B cell (primary cell): ENCODE measurements around the gene TSPAN17. TPM values are rescaled to one million over a fixed set of nuclear protein-coding genes. Genes with fewer than 3 reads are reported as not detected.
"Not testable (repeated sequence)": the region's sequence is repeated elsewhere in the genome, so short reads cannot be mapped to it uniquely, and the experiment has no call there.

Source experiments
- ATAC-seq: fragments of 200-7000 bp; cut with Tn5 transposase; one replicate; pipeline ENCODE4 v1.10.0; 2021; ENCODE audit warnings: low read depth, mild to moderate bottlenecking, moderate number of reproducible peaks, moderate library complexity
- CTCF ChIA-PET: fragments of 350-600 bp; sonication (Branson Sonifier 250); formaldehyde crosslinking; loops from one replicate; lab custom pipeline; 2021; ENCODE audit warnings: antibody characterized with exemption, inconsistent platforms; lab: Charles Lee
- POLR2A ChIA-PET: fragments of 350-600 bp; sonication (Branson Sonifier 250); formaldehyde crosslinking; loops from one replicate; lab custom pipeline; 2021; ENCODE audit warnings: antibody characterized with exemption; lab: Charles Lee
- DNase-seq: peaks from one replicate; pipeline ENCODE4 v3.0.0; 2013
- H2AFZ ChIP-seq: 2 replicates; pipeline ENCODE4 v1.6.1; 2012; ENCODE audit warnings: mild to moderate bottlenecking, low read depth, low read length; ENCODE audit not compliant: insufficient read depth, poor library complexity, severe bottlenecking
- H3K27ac ChIP-seq, 2 donors: 1 replicate in 1 of 2; 2 replicates in 1 of 2; pipeline ENCODE4 v1.5.1; 2012 to 2013; ENCODE audit warnings: low read length in 2 of 2, mild to moderate bottlenecking in 2 of 2, moderate library complexity in 1 of 2
- H3K27me3 ChIP-seq, 4 experiments: fragments of 200-600 bp in 1 of 4; sonication (generic) in 1 of 4; replicated peaks in 1 of 4; 1 replicate in 2 of 4; 2 replicates in 2 of 4; pipeline versions ENCODE4 v1.6.1 to v1.7.0; 2013 to 2016; ENCODE audit warnings: low read length in 3 of 4, mild to moderate bottlenecking in 2 of 4, mixed read lengths in 1 of 4, moderate library complexity in 1 of 4; ENCODE audit not compliant: insufficient read depth in 4 of 4, control insufficient read depth in 3 of 4; ENCODE audit errors: control extremely low read depth in 1 of 4
- H3K36me3 ChIP-seq, 2 experiments: replicated peaks in 1 of 2; 1 replicate in 1 of 2; 2 replicates in 1 of 2; pipeline versions ENCODE4 v1.6.1 to v1.7.1; 2013; ENCODE audit warnings: low read length in 1 of 2; ENCODE audit not compliant: insufficient read depth in 2 of 2, control insufficient read depth in 1 of 2; ENCODE audit errors: control extremely low read depth in 1 of 2, extremely low read depth in 1 of 2
- H3K4me1 ChIP-seq, 2 donors: fragments of 200-600 bp in 1 of 2; sonication (generic) in 1 of 2; 1 replicate in 1 of 2; 2 replicates in 1 of 2; pipeline versions ENCODE4 v1.5.1 to v1.6.1; 2013 to 2017; ENCODE audit warnings: low read length in 2 of 2; ENCODE audit not compliant: control insufficient read depth in 2 of 2, insufficient read depth in 2 of 2
- H3K4me2 ChIP-seq: replicated peaks from 2 replicates; pipeline ENCODE3; 2012; ENCODE audit warnings: mild to moderate bottlenecking, low read depth, low read length; ENCODE audit not compliant: poor library complexity, severe bottlenecking
- H3K4me3 ChIP-seq, 5 experiments: fragments of 200-600 bp in 1 of 5; sonication (generic) in 1 of 5; 1 replicate in 3 of 5; 2 replicates in 2 of 5; pipeline versions ENCODE4 v1.5.1 to v1.7.0; 2011 to 2016; ENCODE audit warnings: low read length in 4 of 5, mild to moderate bottlenecking in 4 of 5, low read depth in 2 of 5, control low read depth in 1 of 5, moderate library complexity in 1 of 5; ENCODE audit not compliant: insufficient read depth in 1 of 5; ENCODE audit errors: control extremely low read depth in 1 of 5, extremely low read depth in 1 of 5
- H3K79me2 ChIP-seq: fragments of 200-600 bp; sonication (generic); one replicate; pipeline ENCODE4 v1.6.0; 2016; ENCODE audit warnings: low read length; ENCODE audit not compliant: control insufficient read depth, insufficient read depth
- H3K9ac ChIP-seq: fragments of 200-600 bp; sonication (generic); 2 replicates; pipeline ENCODE4 v1.6.1; 2017; ENCODE audit warnings: mild to moderate bottlenecking, low read length, moderate library complexity
- H3K9me3 ChIP-seq, 3 donors: one replicate each; pipeline versions ENCODE4 v1.6.1 to v1.7.1; 2013; ENCODE audit warnings: low read length in 2 of 3; ENCODE audit not compliant: control insufficient read depth in 2 of 3, insufficient read depth in 1 of 3; ENCODE audit errors: control extremely low read depth in 1 of 3
- H4K20me1 ChIP-seq: 2 replicates; pipeline ENCODE4 v1.6.0; 2012; ENCODE audit warnings: mild to moderate bottlenecking, low read length; ENCODE audit not compliant: insufficient read depth, control insufficient read depth, poor library complexity, severe bottlenecking
- H3K27ac Mint-ChIP-seq: one replicate; pipeline ENCODE4 v1.8.0; 2021; ENCODE audit warnings: mixed read lengths
- H3K27me3 Mint-ChIP-seq: one replicate; pipeline ENCODE4 v1.8.0; 2021; ENCODE audit warnings: mixed read lengths
- H3K4me1 Mint-ChIP-seq: one replicate; pipeline ENCODE4 v1.8.0; 2021; ENCODE audit warnings: mixed read lengths
- H3K4me3 Mint-ChIP-seq: one replicate; pipeline ENCODE4 v1.8.0; 2021; ENCODE audit warnings: mixed read lengths
- H3K9me3 Mint-ChIP-seq: one replicate; pipeline ENCODE4 v1.8.0; 2022; ENCODE audit warnings: mixed read lengths; ENCODE audit not compliant: insufficient read depth
- CTCF ChIP-seq: fragments of 200-600 bp; IDR thresholded peaks from one replicate; pipeline ENCODE4 v1.8.0; 2022; ENCODE audit warnings: antibody characterized with exemption, mild to moderate bottlenecking
- EZH2 ChIP-seq: IDR thresholded peaks from 2 replicates; pipeline ENCODE4 v1.6.1; 2012; ENCODE audit warnings: borderline replicate concordance, low read depth, mild to moderate bottlenecking, moderate library complexity, low read length; ENCODE audit not compliant: insufficient read depth, poor library complexity, severe bottlenecking
- WGBS: methylation state at CpG from one replicate; pipeline ENCODE4 v1.1.5; 2013; ENCODE audit warnings: missing lambda C conversion rate; ENCODE audit not compliant: insufficient coverage; 5-methylcytosine and 5-hydroxymethylcytosine counted together
- intact Hi-C: fragments of 100-400 bp; cut with micrococcal nuclease; formaldehyde crosslinking; loops from one replicate; pipeline ENCODE4 v1.10.0; 2022
- polyA plus RNA-seq: library from polyadenylated mRNA; depleted of rRNA; stranded (reverse); fragments of >200 nt; gene quantifications from 2 replicates; pipeline ENCODE4 v1.2.3, GENCODE V29; 2012
- total RNA-seq, 2 donors: library from RNA; stranded (reverse); fragments of 120-200 nt in 1 of 2; gene quantifications; 1 replicate in 1 of 2; 2 replicates in 1 of 2; pipeline versions ENCODE4 v1.2.3 to v1.2.4, GENCODE V29; 2013 to 2022

The TSPAN17 gene
- total and polyA plus RNA-seq, 2 donors (not counting 1 experiment from before 2014, with no cell fraction given) = 20.5 to 21.0 TPM

GRCh38 chr5:176697934-176698538 lies 50.8 kb downstream of the TSPAN17 start:
- no peaks in the 10 kb centered on the region for H3K9me3 Mint-ChIP-seq
- ChIA-PET CTCF (interaction anchor here (0.7 kb wide), 1 partner anchor 37 kb away, joined by 3 read pairs; no protein-coding TSS in a partner anchor), POLR2A (no interaction called here)
- H3K27me3 Mint-ChIP-seq = peaks cover 73% of the 10 kb centered on the region
- no peaks in the 10 kb centered on the region for H3K9me3 ChIP-seq
- 50% methylated on average over 4 of the region's 9 CpGs for WGBS
- H3K27ac ChIP-seq = no peak overlapping the region
- H3K27ac Mint-ChIP-seq = no peak overlapping the region
- H3K4me3 Mint-ChIP-seq = no peak overlapping the region
- H3K4me3 ChIP-seq = no peak overlapping the region
- no peaks in the 10 kb centered on the region for H3K36me3 ChIP-seq
- no peak overlapping the region for H3K4me2 ChIP-seq
- H3K4me1 ChIP-seq = no peaks in the 10 kb centered on the region
- TF ChIP-seq CTCF = no peak
- TF ChIP-seq EZH2 = no peak
- intact Hi-C loops = no loop called here
- no peak overlapping the region for H3K9ac ChIP-seq
- H2AFZ ChIP-seq = no peak overlapping the region
- no peaks in the 10 kb centered on the region for H3K4me1 Mint-ChIP-seq
- H4K20me1 ChIP-seq = no peaks in the 10 kb centered on the region
- no peaks in the 10 kb centered on the region for H3K79me2 ChIP-seq
- DNase-seq (no peak), ATAC-seq (no peak)
- peaks cover 0 to 32% (median 3%) of the 10 kb centered on the region in 4 experiments for H3K27me3 ChIP-seq

GRCh38 chr5:176699446-176699845 lies 52.2 kb downstream of the TSPAN17 start:
- H3K4me3 Mint-ChIP-seq, DNase-seq, H3K4me2 ChIP-seq, H4K20me1 ChIP-seq, H3K36me3 ChIP-seq, H3K27ac ChIP-seq, POLR2A ChIA-PET, ATAC-seq, intact Hi-C loops, CTCF ChIA-PET, H2AFZ ChIP-seq, H3K79me2 ChIP-seq, H3K4me3 ChIP-seq, H3K27ac Mint-ChIP-seq, H3K9ac ChIP-seq, H3K4me1 Mint-ChIP-seq, H3K9me3 ChIP-seq, H3K4me1 ChIP-seq, H3K9me3 Mint-ChIP-seq: not testable (repeated sequence)
- WGBS = 80% methylated on average over 1 of the region's 5 CpGs
- peaks cover 0 to 33% (median 4%) of the 10 kb centered on the region in 4 experiments for H3K27me3 ChIP-seq
- peaks cover 70% of the 10 kb centered on the region for H3K27me3 Mint-ChIP-seq
